ENCODE measurements around the gene LTA4H.
"Not testable (repeated sequence)": the region's sequence is repeated elsewhere in the genome, so short reads cannot be mapped to it uniquely, and the experiment has no call there.

DNA sequence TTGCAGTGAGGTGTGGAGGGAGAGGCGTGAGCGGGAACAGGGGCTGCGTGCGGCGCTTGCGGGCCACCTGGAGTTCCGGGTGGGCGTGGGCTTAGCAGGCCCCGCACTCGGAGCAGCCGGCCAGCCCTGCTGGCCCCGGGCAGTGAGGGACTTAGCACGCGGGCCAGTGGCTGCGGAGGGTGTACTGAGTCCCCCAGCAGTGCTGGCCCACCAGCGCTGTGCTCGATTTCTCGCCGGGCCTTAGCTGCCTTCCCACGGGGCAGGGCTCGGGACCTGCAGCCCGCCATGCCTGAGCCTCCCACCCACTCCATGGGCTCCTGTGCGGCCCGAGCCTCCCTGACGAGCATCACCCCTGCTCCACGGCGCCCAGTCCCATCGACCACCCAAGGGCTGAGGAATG, 66.3 kb downstream of the LTA4H start:
- not testable (repeated sequence) for TF ChIP-seq CTCF, POLR2A (IDR thresholded peaks at IDR 0.05)
